NCI-H2029 treated with DMSO at 0.1 percent for 48 hours (cell line): ENCODE measurements around the gene CSNK2B.
A peak's percentile ranks its signal among the peaks of the same experiment; 100 is the strongest.

Source experiments
- DNase-seq: peaks from one replicate; lab custom pipeline; 2025; lab: John Stamatoyannopoulos, UW

The CSNK2B gene

GRCh38 chr6:31636698-31637596 is 28.9 kb upstream of the CSNK2B start:
- DNase-seq = no peak

- DNase-seq = no peak
These were observed 26.8 kb upstream of the CSNK2B start for GRCh38 chr6:31639043-31639442.

GRCh38 chr6:31639449-31639861 is 26.4 kb upstream of the CSNK2B start:
- DNase-seq = no peak

- DNase-seq = no peak
These were observed 25.3 kb upstream of the CSNK2B start for GRCh38 chr6:31640612-31641011.

GRCh38 chr6:31641370-31641769 is 24.5 kb upstream of the CSNK2B start:
- DNase-seq = no peak

- DNase-seq = no peak
These were observed 22.9 kb upstream of the CSNK2B start for GRCh38 chr6:31642798-31643570.

- DNase-seq = no peak
These were observed 21.9 kb upstream of the CSNK2B start for GRCh38 chr6:31643818-31644454.

GRCh38 chr6:31645325-31645724 is 20.6 kb upstream of the CSNK2B start:
- no peak for DNase-seq

GRCh38 chr6:31651602-31652191 is 14.2 kb upstream of the CSNK2B start:
- DNase-seq = peak; percentile 74

GRCh38 chr6:31652925-31653724 is 12.8 kb upstream of the CSNK2B start:
- DNase-seq = no peak

GRCh38 chr6:31654574-31655348 is 11.1 kb upstream of the CSNK2B start:
- DNase-seq = no peak

GRCh38 chr6:31655349-31656237 is 10.3 kb upstream of the CSNK2B start, which contains the start of gene APOM:
Gene APOM (plus strand): TSS chr6:31655894. CDS start chr6:31655967, 73 bp downstream.
- DNase-seq = no peak

GRCh38 chr6:31657406-31658157 is 8.3 kb upstream of the CSNK2B start:
- DNase-seq = no peak

GRCh38 chr6:31658158-31658688 is 7.7 kb upstream of the CSNK2B start:
- no peak for DNase-seq

GRCh38 chr6:31658983-31659648 is 6.8 kb upstream of the CSNK2B start:
- DNase-seq = no peak

GRCh38 chr6:31659649-31660380 is 6.1 kb upstream of the CSNK2B start:
- DNase-seq = no peak
